Activated CD8-positive, alpha-beta memory T cell treated with anti-CD3 and anti-CD28 coated beads, Interleukin-2, amount 50 U/mL, for 1 hour (primary cell): Measurements from ENCODE around the gene PPID.
"Not testable (repeated sequence)": the region's sequence is repeated elsewhere in the genome, so short reads cannot be mapped to it uniquely, and the experiment has no call there.

Experiments used
- DNase-seq: peaks from one replicate; pipeline ENCODE4 v3.0.0-alpha.2; 2020; ENCODE audit errors: extremely low read depth

PPID gene

GRCh38 chr4:158667651-158668198, 55.5 kb downstream of the PPID start:
- DNase-seq, result no peak

- DNase-seq, result no peak
Observed at GRCh38 chr4:158666892-158667291, 56.3 kb downstream of the PPID start.

- no peak for DNase-seq
Observed at GRCh38 chr4:158664806-158665205, 58.4 kb downstream of the PPID start.

GRCh38 chr4:158663707-158664625, 59.2 kb downstream of the PPID start:
- not testable (repeated sequence) for DNase-seq

- DNase-seq, result not testable (repeated sequence)
Observed at GRCh38 chr4:158663255-158663654, 59.9 kb downstream of the PPID start.
